ENCODE data around the gene WDFY2.

The WDFY2 gene

GRCh38 chr13:51659276-51660127 lies 75.2 kb downstream of the WDFY2 start:
- Histone ChIP-seq H3K4me3 (ENCODE audit: low read depth in 1 of 5, low read length in 5 of 5) (no peak overlapping the region), H3K36me3 (ENCODE audit: control insufficient read depth in 5 of 5, insufficient read depth in 5 of 5, low read length in 5 of 5) (peaks cover 0 to 5% (median 0%) of the 10 kb centered on the region in 5 donors), H3K9ac (ENCODE audit: low read length in 5 of 5) (no peak overlapping the region), H3K4me1 (ENCODE audit: control insufficient read depth in 5 of 5, insufficient read depth in 5 of 5, low read length in 5 of 5) (peaks cover 0 to 17% (median 10%) of the 10 kb centered on the region in 5 donors), H3K9me3 (ENCODE audit: control insufficient read depth in 5 of 5, low read length in 5 of 5) (peaks cover 0 to 5% (median 3%) of the 10 kb centered on the region in 5 donors), H3K27ac (ENCODE audit: low read depth, low read length) (no peak overlapping the region), H3K27me3 (ENCODE audit: control insufficient read depth in 5 of 5, insufficient read depth in 4 of 5, low read length in 5 of 5) (no peaks in the 10 kb centered on the region)

GRCh38 chr13:51660813-51661212 lies 76.6 kb downstream of the WDFY2 start:
- Histone ChIP-seq H3K9ac (ENCODE audit: low read length in 5 of 5) (no peak overlapping the region), H3K36me3 (ENCODE audit: control insufficient read depth in 5 of 5, insufficient read depth in 5 of 5, low read length in 5 of 5) (peaks cover 0 to 5% (median 0%) of the 10 kb centered on the region in 5 donors), H3K27me3 (ENCODE audit: control insufficient read depth in 5 of 5, insufficient read depth in 4 of 5, low read length in 5 of 5) (no peaks in the 10 kb centered on the region), H3K9me3 (ENCODE audit: control insufficient read depth in 5 of 5, low read length in 5 of 5) (peaks cover 0 to 5% (median 3%) of the 10 kb centered on the region in 5 donors), H3K27ac (ENCODE audit: low read depth, low read length) (no peak overlapping the region), H3K4me1 (ENCODE audit: control insufficient read depth in 5 of 5, insufficient read depth in 5 of 5, low read length in 5 of 5) (peaks cover 0 to 17% (median 10%) of the 10 kb centered on the region in 5 donors), H3K4me3 (ENCODE audit: low read depth in 1 of 5, low read length in 5 of 5) (no peak overlapping the region)

GRCh38 chr13:51663973-51664957 lies 80.0 kb downstream of the WDFY2 start:
- Histone ChIP-seq H3K4me3 (ENCODE audit: low read depth in 1 of 5, low read length in 5 of 5) (no peak overlapping the region), H3K9me3 (ENCODE audit: control insufficient read depth in 5 of 5, low read length in 5 of 5) (no peaks in the 10 kb centered on the region), H3K27ac (ENCODE audit: low read depth, low read length) (no peak overlapping the region)

DNA sequence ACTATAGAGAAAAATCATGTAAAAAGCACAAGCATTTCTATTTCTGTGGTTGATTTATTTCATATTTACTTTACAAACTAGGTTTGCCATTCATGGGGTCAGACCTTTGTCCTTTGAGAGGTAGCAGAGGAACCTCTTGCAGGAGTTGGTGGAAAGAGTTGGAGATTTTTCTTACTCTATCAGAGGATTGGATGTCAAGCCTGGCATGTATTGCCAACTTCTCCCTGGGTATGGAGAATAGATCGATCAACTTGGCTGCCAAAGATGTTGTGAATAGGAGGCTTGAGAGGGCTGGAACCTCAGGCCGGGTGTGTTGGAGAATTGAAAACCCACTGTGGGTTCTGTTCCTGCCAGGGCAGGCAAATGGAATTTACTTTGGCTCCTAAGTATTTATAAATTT lies 81.2 kb downstream of the WDFY2 start:
- Histone ChIP-seq H3K4me1 (ENCODE audit: control insufficient read depth in 5 of 5, insufficient read depth in 5 of 5, low read length in 5 of 5) (peaks cover 0 to 14% (median 10%) of the 10 kb centered on the region in 5 donors), H3K36me3 (ENCODE audit: control insufficient read depth in 5 of 5, insufficient read depth in 5 of 5, low read length in 5 of 5) (peaks cover 0 to 5% (median 0%) of the 10 kb centered on the region in 5 donors), H3K27ac (ENCODE audit: low read depth, low read length) (no peak overlapping the region)

More at GRCh38 chr13:51663973-51664957, 80.0 kb downstream of the WDFY2 start:
- peaks cover 0 to 5% (median 0%) of the 10 kb centered on the region in 5 donors for H3K36me3 ChIP-seq (ENCODE audit: control insufficient read depth in 5 of 5, insufficient read depth in 5 of 5, low read length in 5 of 5)
- no peaks in the 10 kb centered on the region for H3K27me3 ChIP-seq (ENCODE audit: control insufficient read depth in 5 of 5, insufficient read depth in 4 of 5, low read length in 5 of 5)
- H3K9ac ChIP-seq (ENCODE audit: low read length in 5 of 5), result no peak overlapping the region
- peaks cover 0 to 15% (median 9%) of the 10 kb centered on the region in 5 donors for H3K4me1 ChIP-seq (ENCODE audit: control insufficient read depth in 5 of 5, insufficient read depth in 5 of 5, low read length in 5 of 5)

DNA sequence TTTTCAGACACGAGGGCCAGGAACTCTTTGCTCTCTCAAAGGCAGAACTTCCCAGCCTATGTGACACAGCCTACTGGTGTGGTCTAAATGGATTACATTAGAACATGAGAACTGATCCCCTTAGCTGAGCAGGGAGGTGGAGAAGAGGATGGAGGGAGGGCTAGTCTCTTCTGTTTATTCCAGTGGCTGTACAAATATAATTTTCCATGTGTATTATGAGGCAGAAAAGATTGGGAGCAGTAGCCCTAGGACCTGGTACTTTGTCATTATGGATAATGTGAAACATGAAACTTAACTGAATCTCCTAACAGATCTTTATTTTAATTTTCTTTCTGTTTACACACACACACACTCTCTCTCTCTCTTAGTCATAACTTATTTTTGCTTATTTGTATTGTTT lies 82.1 kb downstream of the WDFY2 start:
- no peak overlapping the region for H3K4me3 ChIP-seq (ENCODE audit: low read depth in 1 of 5, low read length in 5 of 5)
- peaks cover 0 to 14% (median 10%) of the 10 kb centered on the region in 5 donors for H3K4me1 ChIP-seq (ENCODE audit: control insufficient read depth in 5 of 5, insufficient read depth in 5 of 5, low read length in 5 of 5)

More for the DNA sequence above, 81.2 kb downstream of the WDFY2 start:
- Histone ChIP-seq H3K27me3 (ENCODE audit: control insufficient read depth in 5 of 5, insufficient read depth in 4 of 5, low read length in 5 of 5) (no peaks in the 10 kb centered on the region), H3K9ac (ENCODE audit: low read length in 5 of 5) (no peak overlapping the region), H3K9me3 (ENCODE audit: control insufficient read depth in 5 of 5, low read length in 5 of 5) (no peaks in the 10 kb centered on the region), H3K4me3 (ENCODE audit: low read depth in 1 of 5, low read length in 5 of 5) (no peak overlapping the region)

GRCh38 chr13:51666839-51667238 lies 82.6 kb downstream of the WDFY2 start:
- peaks cover 0 to 14% (median 10%) of the 10 kb centered on the region in 5 donors for H3K4me1 ChIP-seq (ENCODE audit: control insufficient read depth in 5 of 5, insufficient read depth in 5 of 5, low read length in 5 of 5)
- H3K4me3 ChIP-seq (ENCODE audit: low read depth in 1 of 5, low read length in 5 of 5), result no peak overlapping the region
- no peaks in the 10 kb centered on the region for H3K27me3 ChIP-seq (ENCODE audit: control insufficient read depth in 5 of 5, insufficient read depth in 4 of 5, low read length in 5 of 5)
- H3K9ac ChIP-seq (ENCODE audit: low read length in 5 of 5), result no peak overlapping the region
- peaks cover 0 to 2% (median 0%) of the 10 kb centered on the region in 5 donors for H3K9me3 ChIP-seq (ENCODE audit: control insufficient read depth in 5 of 5, low read length in 5 of 5)
- peaks cover 0 to 5% (median 0%) of the 10 kb centered on the region in 5 donors for H3K36me3 ChIP-seq (ENCODE audit: control insufficient read depth in 5 of 5, insufficient read depth in 5 of 5, low read length in 5 of 5)
- H3K27ac ChIP-seq (ENCODE audit: low read depth, low read length), result no peak overlapping the region

More for the DNA sequence above, 82.1 kb downstream of the WDFY2 start:
- no peak overlapping the region for H3K27ac ChIP-seq (ENCODE audit: low read depth, low read length)
- H3K9ac ChIP-seq (ENCODE audit: low read length in 5 of 5), result no peak overlapping the region
- H3K36me3 ChIP-seq (ENCODE audit: control insufficient read depth in 5 of 5, insufficient read depth in 5 of 5, low read length in 5 of 5), result peaks cover 0 to 5% (median 0%) of the 10 kb centered on the region in 5 donors
- peaks cover 0 to 2% (median 0%) of the 10 kb centered on the region in 5 donors for H3K9me3 ChIP-seq (ENCODE audit: control insufficient read depth in 5 of 5, low read length in 5 of 5)
- H3K27me3 ChIP-seq (ENCODE audit: control insufficient read depth in 5 of 5, insufficient read depth in 4 of 5, low read length in 5 of 5), result no peaks in the 10 kb centered on the region

GRCh38 chr13:51668580-51669195 lies 84.4 kb downstream of the WDFY2 start:
- H3K36me3 ChIP-seq (ENCODE audit: control insufficient read depth in 5 of 5, insufficient read depth in 5 of 5, low read length in 5 of 5), result no peaks in the 10 kb centered on the region
- H3K9ac ChIP-seq (ENCODE audit: low read length in 5 of 5), result no peak overlapping the region
- H3K27ac ChIP-seq (ENCODE audit: low read depth, low read length), result no peak overlapping the region

DNA sequence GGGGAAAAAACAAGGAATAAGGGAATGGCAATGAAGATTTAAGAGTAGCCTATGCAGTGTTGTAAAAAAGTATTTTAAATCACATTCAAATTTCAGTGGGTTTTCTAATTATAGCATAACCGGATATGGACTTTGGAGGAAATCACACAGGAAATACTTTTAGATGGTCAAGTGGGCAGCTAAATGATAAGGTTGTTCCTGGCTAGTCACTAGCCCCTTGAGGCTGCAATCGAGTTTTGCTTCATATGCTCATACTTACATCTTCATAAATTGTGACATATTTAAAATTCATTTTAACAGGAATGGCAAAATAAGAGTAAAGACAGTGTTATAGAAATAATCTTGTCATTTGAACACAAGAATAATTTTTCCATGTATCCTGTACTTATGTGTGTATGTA lies 88.9 kb downstream of the WDFY2 start:
- H3K4me1 ChIP-seq (ENCODE audit: control insufficient read depth in 5 of 5, insufficient read depth in 5 of 5, low read length in 5 of 5), result peaks cover 0 to 18% (median 5%) of the 10 kb centered on the region in 5 donors
- no peak overlapping the region for H3K9ac ChIP-seq (ENCODE audit: low read length in 5 of 5)
- no peak overlapping the region for H3K4me3 ChIP-seq (ENCODE audit: low read depth in 1 of 5, low read length in 5 of 5)
- H3K36me3 ChIP-seq (ENCODE audit: control insufficient read depth in 5 of 5, insufficient read depth in 5 of 5, low read length in 5 of 5), result no peaks in the 10 kb centered on the region
- no peaks in the 10 kb centered on the region for H3K27me3 ChIP-seq (ENCODE audit: control insufficient read depth in 5 of 5, insufficient read depth in 4 of 5, low read length in 5 of 5)
- no peak overlapping the region for H3K27ac ChIP-seq (ENCODE audit: low read depth, low read length)
- H3K9me3 ChIP-seq (ENCODE audit: control insufficient read depth in 5 of 5, low read length in 5 of 5), result peaks cover 0 to 2% (median 0%) of the 10 kb centered on the region in 5 donors

More at GRCh38 chr13:51668580-51669195, 84.4 kb downstream of the WDFY2 start:
- H3K4me3 ChIP-seq (ENCODE audit: low read depth in 1 of 5, low read length in 5 of 5), result no peak overlapping the region
- H3K9me3 ChIP-seq (ENCODE audit: control insufficient read depth in 5 of 5, low read length in 5 of 5), result peaks cover 0 to 2% (median 0%) of the 10 kb centered on the region in 5 donors
- H3K4me1 ChIP-seq (ENCODE audit: control insufficient read depth in 5 of 5, insufficient read depth in 5 of 5, low read length in 5 of 5), result peaks cover 0 to 22% (median 10%) of the 10 kb centered on the region in 5 donors
- no peaks in the 10 kb centered on the region for H3K27me3 ChIP-seq (ENCODE audit: control insufficient read depth in 5 of 5, insufficient read depth in 4 of 5, low read length in 5 of 5)

DNA sequence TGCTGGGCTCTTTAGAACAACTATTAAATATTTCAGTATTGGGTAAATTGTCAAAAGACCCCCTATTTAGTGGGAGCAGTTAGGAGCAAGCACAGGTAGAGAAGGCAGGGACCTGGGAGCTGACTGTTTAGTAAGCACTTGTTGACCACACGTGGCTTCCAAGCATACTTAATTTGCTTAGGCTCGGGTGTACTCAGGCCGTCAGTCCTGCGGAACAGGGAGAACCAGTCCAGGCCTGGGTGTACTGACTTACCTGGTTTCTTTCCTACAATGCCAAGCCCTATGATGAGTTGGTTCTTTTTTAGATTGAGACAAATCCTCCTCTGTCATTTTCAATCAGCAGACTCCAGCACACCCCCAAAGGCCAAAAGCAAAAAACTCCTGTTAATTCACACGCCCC lies 90.0 kb downstream of the WDFY2 start:
- H3K36me3 ChIP-seq (ENCODE audit: control insufficient read depth in 5 of 5, insufficient read depth in 5 of 5, low read length in 5 of 5), result no peaks in the 10 kb centered on the region
- no peaks in the 10 kb centered on the region for H3K27me3 ChIP-seq (ENCODE audit: control insufficient read depth in 5 of 5, insufficient read depth in 4 of 5, low read length in 5 of 5)
- no peak overlapping the region for H3K9ac ChIP-seq (ENCODE audit: low read length in 5 of 5)
- H3K27ac ChIP-seq (ENCODE audit: low read depth, low read length), result no peak overlapping the region
- H3K4me3 ChIP-seq (ENCODE audit: low read depth in 1 of 5, low read length in 5 of 5), result no peak overlapping the region
- peaks cover 0 to 18% (median 5%) of the 10 kb centered on the region in 5 donors for H3K4me1 ChIP-seq (ENCODE audit: control insufficient read depth in 5 of 5, insufficient read depth in 5 of 5, low read length in 5 of 5)
- peaks cover 0 to 2% (median 0%) of the 10 kb centered on the region in 5 donors for H3K9me3 ChIP-seq (ENCODE audit: control insufficient read depth in 5 of 5, low read length in 5 of 5)
